ENCODE results near the gene ZNF3.

ZNF3 gene

GRCh38 chr7:100109521-100110163 is 28.1 kb upstream of the ZNF3 start:
- DNase-seq (ENCODE audit: low read depth, low spot score): peak; percentile 36

DNA sequence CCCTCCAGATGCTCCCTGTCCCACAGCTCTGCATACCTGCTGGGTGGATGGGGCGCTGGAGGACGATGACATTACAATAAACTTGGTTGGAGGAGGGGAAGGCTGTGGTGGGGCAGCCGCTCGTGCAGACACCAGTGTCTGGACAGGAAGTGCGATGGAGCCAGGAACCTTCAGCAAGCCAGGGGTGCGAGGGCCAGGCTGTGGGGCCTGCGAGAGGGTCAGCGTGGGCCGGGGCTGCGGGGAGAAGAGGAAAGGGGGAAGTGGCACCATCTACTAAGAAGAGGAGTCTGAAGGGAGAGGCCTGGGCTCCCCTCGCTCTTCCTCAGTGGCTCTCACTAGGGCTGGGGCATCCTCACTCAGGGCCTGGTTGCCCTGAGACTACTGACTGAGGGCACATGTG is 26.4 kb upstream of the ZNF3 start:
- DNase-seq (ENCODE audit: low read depth, low spot score): no peak

DNA sequence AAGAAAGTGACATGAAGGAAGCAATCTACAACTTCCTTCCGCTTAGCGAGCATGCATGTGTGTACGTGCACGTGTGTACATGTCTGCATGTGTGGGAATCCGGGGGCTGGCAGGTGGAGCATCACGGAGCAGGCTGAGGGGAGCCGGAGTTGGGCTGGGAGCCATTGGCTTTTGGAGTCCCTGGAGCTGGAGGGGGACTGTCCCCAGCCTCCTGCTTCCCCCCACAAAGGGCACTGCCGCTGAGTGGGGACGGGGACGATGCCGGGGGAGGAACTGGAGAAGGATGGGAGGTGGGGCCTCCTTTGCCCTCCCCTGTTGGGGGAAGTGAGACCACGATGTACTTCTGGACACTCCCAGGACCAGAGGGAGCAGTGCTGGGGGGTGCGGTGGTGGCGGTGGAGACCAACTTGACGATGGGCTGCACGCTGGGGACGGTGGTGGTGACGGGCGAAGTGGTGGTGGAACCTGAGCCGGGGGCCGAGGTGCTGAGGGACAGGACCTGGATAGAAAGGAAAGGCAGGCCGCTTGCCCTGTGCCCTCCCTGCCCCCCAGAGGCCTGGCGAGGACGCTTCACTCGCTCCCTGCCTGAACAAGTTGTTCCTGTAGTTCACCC is 25.7 kb upstream of the ZNF3 start:
- DNase-seq (ENCODE audit: low read depth, low spot score): no peak

DNA sequence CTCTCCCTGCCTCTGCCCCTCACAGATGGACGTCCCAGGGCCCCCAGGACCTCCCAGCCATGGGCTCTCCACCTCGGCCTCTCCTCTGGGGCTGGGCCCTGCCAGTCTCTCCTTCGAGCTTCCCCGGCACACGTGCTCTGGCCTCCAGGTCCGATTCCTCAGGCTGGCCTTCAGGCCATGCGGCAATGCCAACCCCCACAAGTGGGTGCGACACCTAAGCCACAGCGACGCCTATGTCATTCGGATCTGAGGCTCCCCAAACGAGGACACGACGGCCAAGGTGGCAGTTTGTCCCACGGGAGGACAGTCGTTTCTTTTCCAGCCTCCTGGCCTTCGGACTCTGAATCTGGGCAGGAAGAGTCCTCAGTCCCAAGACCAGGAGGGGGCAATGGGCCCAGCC is 25.1 kb upstream of the ZNF3 start:
- no peak for DNase-seq (ENCODE audit: low read depth, low spot score)

GRCh38 chr7:100105534-100105933 is 24.0 kb upstream of the ZNF3 start:
- DNase-seq (ENCODE audit: low read depth, low spot score): no peak

DNA sequence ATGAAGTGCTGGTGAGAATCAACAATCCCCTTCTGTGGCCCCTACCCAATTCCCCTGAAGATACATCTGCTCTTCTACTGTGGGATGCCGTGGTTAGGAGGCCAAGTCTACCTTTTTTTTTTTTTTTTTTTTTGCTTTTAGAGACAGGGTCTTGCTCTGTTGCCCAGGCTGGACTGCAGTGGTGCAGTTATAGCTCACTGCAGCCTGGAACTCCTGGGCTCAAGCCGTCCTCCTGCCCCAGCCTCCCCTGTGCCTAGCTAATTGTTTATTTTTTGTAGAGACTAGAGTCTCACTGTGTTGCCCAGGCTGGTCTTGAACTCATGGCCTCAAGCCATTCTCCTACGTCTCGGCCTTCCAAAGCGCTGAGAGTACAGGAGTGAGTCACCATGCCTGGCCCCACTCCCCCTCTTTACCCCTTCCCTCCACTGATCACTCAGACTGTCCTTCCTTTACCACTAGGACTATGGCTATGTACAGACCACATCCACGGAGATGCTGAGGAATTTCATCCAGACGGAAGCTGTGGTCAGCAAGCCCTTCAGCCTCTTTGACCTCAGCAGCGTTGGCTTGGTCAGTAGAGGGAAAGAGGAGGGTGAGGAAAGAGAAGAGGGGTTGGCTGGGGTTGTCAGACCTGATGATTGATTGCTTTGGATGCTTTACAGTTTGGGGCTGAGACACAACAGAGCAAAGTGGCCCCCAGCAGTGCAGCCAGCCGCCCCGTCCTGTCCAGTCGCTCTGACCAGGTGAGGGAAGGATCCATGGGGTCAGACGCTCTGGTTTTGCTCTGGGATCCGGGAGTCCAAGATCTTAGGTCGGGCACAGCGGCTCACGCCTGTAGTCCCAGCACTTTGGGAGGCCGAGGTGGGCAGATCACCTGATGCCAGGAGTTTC is 21.7 kb upstream of the ZNF3 start:
- DNase-seq (ENCODE audit: low read depth, low spot score): peak; percentile 52

DNA sequence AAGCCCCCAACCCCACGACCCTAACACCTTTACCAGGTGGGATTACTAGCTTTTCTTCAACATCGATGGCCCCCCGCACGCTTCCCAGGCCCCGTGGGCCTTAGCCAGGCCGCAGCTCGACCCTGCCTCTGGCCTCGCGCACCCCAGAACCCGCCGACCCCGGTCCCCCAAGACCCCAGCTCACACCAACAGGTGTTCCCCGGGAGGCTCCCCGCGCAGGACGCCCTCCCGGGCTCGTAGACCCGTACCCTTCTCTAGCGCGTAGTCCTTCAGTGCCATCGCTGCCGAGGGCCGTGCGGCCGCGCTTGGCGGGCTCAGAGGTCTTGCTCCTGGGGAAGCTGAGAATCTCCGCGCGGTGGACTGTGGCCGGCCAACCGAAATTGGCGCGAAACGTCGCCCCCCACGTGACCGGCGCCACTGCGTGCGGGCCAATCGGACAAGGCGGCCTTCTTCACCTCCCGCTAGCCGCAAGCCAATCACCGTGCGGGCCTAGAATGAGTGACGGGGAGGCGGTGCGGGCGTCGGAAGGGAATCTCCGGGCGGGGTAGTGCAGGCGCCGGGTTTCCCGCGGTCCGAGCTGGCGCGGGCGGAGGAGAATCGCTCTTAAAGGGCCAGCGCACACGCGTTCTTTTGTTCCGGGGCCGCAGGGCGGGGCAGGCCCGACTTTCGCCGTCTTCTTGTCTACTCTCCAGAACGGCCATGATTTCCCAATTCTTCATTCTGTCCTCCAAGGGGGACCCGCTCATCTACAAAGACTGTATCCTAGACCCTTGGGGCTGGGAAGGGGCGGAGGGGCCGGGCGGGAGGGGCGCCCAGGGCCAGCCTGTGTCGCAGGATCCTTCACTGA is 19.7 kb upstream of the ZNF3 start, which contains the start of the genes AP4M1 and MCM7:
Gene AP4M1, plus strand, starts transcription at position 628 of the 847 bp plus-strand sequence. Its CDS starts 72 bp downstream, at position 700.
Gene MCM7, minus strand, starts transcription at position 382 of the 847 bp plus-strand sequence. Its CDS starts 103 bp downstream, at position 279.
- peak; percentile 100 for DNase-seq (ENCODE audit: low read depth, low spot score)

DNA sequence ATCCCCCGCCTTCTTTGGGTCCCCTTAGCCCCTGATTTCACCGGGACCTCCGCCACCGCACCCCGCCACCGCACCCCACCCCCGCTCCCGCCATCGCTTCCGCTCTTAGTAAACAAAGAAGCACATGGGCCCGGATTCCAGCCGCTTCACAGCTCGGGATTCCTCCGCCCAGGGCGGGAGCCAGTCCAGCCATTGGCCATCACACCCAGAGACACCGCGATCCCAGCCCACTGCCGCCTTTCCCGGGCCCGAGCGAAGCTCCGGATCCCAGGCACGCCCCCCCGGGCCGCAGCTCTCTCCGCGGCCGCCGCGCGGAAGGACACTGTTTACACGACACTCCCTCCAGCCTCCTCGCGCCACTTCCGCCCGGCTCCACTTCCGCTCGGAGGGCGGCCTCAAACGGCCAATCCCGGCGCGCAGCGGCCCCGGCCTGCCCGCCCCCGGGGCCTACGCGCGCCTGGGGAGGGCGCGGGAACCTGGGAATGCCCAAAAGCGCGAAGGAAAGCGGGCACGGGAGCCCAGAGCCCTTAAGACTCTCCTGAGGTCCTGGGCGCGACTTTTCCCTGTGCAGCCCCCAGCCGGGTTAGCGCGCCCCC is 19.0 kb upstream of the ZNF3 start:
- peak; percentile 95 for DNase-seq (ENCODE audit: low read depth, low spot score)

DNA sequence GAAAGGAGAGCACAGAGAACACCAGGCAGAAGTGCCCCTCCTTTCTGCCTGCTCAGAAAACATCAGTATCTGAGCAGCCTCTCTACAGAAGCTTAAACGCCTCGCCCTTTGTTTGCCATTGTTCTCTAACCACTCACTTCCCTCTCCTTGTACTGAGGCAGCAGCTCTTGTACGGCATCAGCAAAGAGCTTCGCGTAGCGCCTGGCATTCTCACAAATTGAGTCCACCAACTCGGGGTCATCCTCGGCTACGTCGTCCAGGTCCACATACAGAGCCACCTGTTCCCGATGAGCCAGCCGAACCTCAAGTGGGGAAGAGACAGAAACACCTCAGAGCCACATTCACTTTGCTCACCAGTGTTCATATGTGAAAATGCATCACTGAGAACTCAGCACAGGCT is 17.9 kb upstream of the ZNF3 start:
- no peak for DNase-seq (ENCODE audit: low read depth, low spot score)

GRCh38 chr7:100098913-100099312 is 17.4 kb upstream of the ZNF3 start:
- DNase-seq (ENCODE audit: low read depth, low spot score): no peak

DNA sequence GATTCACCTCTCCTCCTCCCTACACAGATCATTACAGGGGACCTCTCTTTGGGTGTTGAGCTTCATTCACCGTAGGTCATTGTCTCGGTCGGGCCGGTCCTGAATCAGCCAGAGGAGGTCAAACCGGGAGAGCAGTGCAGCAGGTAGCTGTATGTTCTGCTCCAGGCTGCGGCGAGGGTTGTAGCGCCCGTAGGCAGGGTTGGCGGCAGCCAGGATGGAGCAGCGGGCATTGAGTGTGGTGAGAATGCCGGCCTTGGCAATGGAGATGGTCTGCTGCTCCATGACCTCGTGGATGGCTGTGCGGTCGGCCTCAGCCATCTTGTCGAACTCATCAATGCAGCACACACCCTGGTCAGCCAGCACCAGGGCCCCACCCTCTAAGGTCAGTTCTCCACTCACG is 14.2 kb upstream of the ZNF3 start:
- no peak for DNase-seq (ENCODE audit: low read depth, low spot score)

GRCh38 chr7:100095289-100095688 is 13.8 kb upstream of the ZNF3 start:
- no peak for DNase-seq (ENCODE audit: low read depth, low spot score)

DNA sequence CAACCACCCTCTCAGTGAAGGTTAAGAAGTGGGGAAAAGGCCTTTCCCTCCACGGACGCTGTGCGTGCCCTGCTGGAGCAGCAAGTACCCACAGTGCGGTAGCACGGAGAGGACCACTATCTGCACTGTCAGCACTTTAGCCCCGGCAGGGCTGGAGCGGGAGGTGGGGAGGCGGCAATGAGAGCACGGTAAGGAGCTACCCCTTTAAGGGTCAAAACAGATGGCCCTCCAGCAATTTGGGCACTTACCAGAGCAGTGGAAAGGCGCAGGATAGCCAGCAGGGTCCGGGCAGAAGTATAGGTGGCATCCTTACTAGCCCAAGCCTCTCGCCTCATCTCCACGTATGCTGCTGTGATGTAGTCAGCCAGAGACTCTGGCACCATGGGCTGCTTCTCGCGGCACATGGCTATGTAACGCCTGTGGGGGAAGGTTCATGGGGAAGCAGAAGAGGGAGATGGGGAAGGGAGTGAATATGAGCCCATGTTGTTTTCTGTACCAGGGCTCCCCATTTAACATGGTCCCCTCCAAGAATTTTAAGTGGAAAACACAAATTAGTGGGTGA is 12.5 kb upstream of the ZNF3 start:
- DNase-seq (ENCODE audit: low read depth, low spot score): peak; percentile 32

GRCh38 chr7:100093498-100093897 is 12.0 kb upstream of the ZNF3 start:
- DNase-seq (ENCODE audit: low read depth, low spot score): no peak

GRCh38 chr7:100093054-100093453 is 11.5 kb upstream of the ZNF3 start:
- no peak for DNase-seq (ENCODE audit: low read depth, low spot score)

DNA sequence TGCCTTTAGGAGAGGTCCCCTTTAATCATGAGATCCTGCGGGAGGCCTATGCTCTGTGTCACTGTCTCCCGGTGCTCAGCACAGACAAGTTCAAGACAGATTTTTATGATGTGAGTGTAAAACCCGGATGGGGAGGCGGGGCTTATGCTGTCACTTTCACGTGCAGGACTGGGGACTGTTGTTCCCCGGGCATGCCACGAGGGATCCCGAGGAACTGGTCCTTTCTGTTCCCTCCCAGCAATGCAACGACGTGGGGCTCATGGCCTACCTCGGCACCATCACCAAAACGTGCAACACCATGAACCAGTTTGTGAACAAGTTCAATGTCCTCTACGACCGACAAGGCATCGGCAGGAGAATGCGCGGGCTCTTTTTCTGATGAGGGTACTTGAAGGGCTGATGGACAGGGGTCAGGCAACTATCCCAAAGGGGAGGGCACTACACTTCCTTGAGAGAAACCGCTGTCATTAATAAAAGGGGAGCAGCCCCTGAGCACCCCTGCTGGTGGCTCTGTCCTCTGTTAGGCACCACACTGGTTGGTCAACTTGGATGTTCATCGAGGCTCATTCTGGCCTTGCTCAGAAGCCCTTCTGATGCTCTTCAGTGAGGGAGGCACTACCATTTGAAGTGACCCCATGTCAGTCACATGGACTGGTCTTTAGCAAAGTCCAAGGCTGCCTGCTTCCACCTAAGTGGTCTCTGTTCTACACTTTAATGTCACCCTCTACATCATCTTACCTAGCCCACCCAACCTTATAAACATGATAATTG is 10.1 kb upstream of the ZNF3 start:
- peak; percentile 52 for DNase-seq (ENCODE audit: low read depth, low spot score)

- no peak for DNase-seq (ENCODE audit: low read depth, low spot score)
These were observed 9.2 kb upstream of the ZNF3 start for GRCh38 chr7:100090527-100091410.

DNA sequence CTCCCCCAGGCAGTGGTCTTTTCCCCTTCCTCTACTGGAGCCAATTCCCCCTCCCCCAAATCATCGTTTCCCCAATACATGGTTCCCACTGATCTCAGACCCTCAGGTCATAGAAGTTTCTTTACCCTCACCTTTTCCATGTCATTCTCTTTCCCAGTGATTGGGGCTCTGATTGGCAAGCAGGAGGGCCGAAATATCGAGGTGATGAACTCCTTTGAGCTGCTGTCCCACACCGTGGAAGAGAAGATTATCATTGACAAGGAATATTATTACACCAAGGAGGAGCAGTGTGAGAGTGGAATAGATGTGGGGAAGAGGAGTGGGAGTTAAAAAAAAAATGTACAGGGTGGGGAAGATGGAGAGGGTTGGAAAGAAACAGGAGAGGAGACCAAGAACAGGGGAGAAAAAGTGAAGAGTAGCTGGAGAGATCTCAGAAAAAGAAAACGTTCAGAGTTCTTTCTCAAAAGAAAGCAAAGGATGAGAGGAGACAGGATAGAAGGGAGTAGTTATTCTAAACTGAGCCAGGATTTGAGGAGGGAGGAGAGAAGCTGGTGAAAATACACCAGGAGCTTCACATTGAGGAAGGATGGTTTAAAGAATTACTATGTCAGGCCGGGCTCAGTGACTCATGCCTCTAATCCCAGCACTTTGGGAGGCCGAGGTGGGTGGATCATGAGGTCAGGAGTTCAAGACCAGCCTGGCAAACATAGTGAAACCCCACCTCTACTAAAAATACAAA is 8.1 kb upstream of the ZNF3 start:
- no peak for DNase-seq (ENCODE audit: low read depth, low spot score)

All from ELF-1 (cell line).